CD4-positive, alpha-beta T cell (primary cell): ENCODE data around the gene PIGL. TPM values are rescaled to one million over a fixed set of nuclear protein-coding genes. Genes with fewer than 3 reads are reported as not detected.

Experiments used
- ATAC-seq: fragments of 200-7000 bp; cut with Tn5 transposase; one replicate; pipeline ENCODE4 v1.10.0; 2022; ENCODE audit warnings: mild to moderate bottlenecking; ENCODE audit not compliant: poor library complexity
- CTCF ChIA-PET: fragments of 350-600 bp; sonication (Branson Sonifier 250); formaldehyde crosslinking; loops from one replicate; lab custom pipeline; 2021; ENCODE audit warnings: antibody characterized with exemption, inconsistent platforms; lab: Charles Lee
- POLR2A ChIA-PET: fragments of 350-600 bp; sonication (Branson Sonifier 250); formaldehyde crosslinking; loops from one replicate; lab custom pipeline; 2021; ENCODE audit warnings: antibody characterized with exemption, inconsistent platforms; lab: Charles Lee
- DNase-seq, 14 experiments: peaks; one replicate each; pipeline ENCODE4 v3.0.0-alpha.2; 2013 to 2020; ENCODE audit warnings: mixed read lengths in 2 of 14
- H3K27ac ChIP-seq, 2 donors: one replicate each; pipeline versions ENCODE4 v1.5.1 to v1.7.0; 2013; ENCODE audit warnings: low read length in 2 of 2, low read depth in 1 of 2, mild to moderate bottlenecking in 1 of 2
- H3K27me3 ChIP-seq, 2 experiments: 1 replicate in 1 of 2; 2 replicates in 1 of 2; pipeline versions ENCODE4 v1.6.1 to v1.7.0; 2013; ENCODE audit warnings: low read length in 2 of 2, control low read depth in 1 of 2, mild to moderate bottlenecking in 1 of 2, moderate library complexity in 1 of 2; ENCODE audit not compliant: insufficient read depth in 2 of 2, control insufficient read depth in 1 of 2
- H3K36me3 ChIP-seq: one replicate; pipeline ENCODE4 v1.6.1; 2013; ENCODE audit warnings: low read length, control low read depth; ENCODE audit not compliant: insufficient read depth
- H3K4me1 ChIP-seq: one replicate; pipeline ENCODE4 v1.6.1; 2013; ENCODE audit warnings: low read length, control low read depth; ENCODE audit not compliant: insufficient read depth
- H3K4me3 ChIP-seq: one replicate; pipeline ENCODE4 v1.5.1; 2013; ENCODE audit warnings: mild to moderate bottlenecking, low read length, moderate library complexity
- H3K9me3 ChIP-seq, 2 experiments: 1 replicate in 1 of 2; 2 replicates in 1 of 2; pipeline versions ENCODE4 v1.6.1 to v1.7.0; 2013; ENCODE audit warnings: low read length in 2 of 2, mild to moderate bottlenecking in 2 of 2, control low read depth in 1 of 2, moderate library complexity in 1 of 2; ENCODE audit not compliant: control insufficient read depth in 1 of 2, insufficient read depth in 1 of 2
- H3K27ac Mint-ChIP-seq: one replicate; pipeline ENCODE4 v1.8.0; 2020; ENCODE audit warnings: mixed read lengths
- H3K27me3 Mint-ChIP-seq: one replicate; pipeline ENCODE4 v1.8.0; 2021; ENCODE audit warnings: mixed read lengths
- H3K36me3 Mint-ChIP-seq: one replicate; pipeline ENCODE4 v1.8.0; 2021; ENCODE audit warnings: low read depth, mixed read lengths
- H3K4me1 Mint-ChIP-seq: one replicate; pipeline ENCODE4 v1.8.0; 2021; ENCODE audit warnings: low read depth, mixed read lengths
- H3K4me3 Mint-ChIP-seq: one replicate; pipeline ENCODE4 v1.8.0; 2020; ENCODE audit warnings: mild to moderate bottlenecking, mixed read lengths
- H3K9me3 Mint-ChIP-seq: one replicate; pipeline ENCODE4 v1.8.0; 2020; ENCODE audit warnings: mixed read lengths
- CTCF ChIP-seq: fragments of 200-600 bp; IDR thresholded peaks from one replicate; pipeline ENCODE4 v1.8.0; 2022; ENCODE audit warnings: antibody characterized with exemption, mild to moderate bottlenecking
- intact Hi-C, 2 experiments: fragments of 100-400 bp; cut with DNase I in 1 of 2; cut with micrococcal nuclease in 1 of 2; formaldehyde crosslinking; loops; one replicate each; pipeline versions ENCODE4 v1.15.1 to v1.9.0; 2023 to 2025; cut with DNase I, micrococcal nuclease
- total RNA-seq, 174 experiments: library from RNA in 2 of 174; stranded (reverse) in 2 of 174; gene quantifications; one replicate each; pipeline ENCODE4 v1.2.3 and lab custom pipeline; 2021 to 2026

The PIGL gene
- total RNA-seq, 2 experiments from 2014 or later = 48.4 to 49.0 TPM

GRCh38 chr17:16346721-16347271 is 129.8 kb downstream of the PIGL start:
- no peak for TF ChIP-seq CTCF
- no peak overlapping the region for H3K27ac Mint-ChIP-seq
- ChIA-PET POLR2A (no interaction called here), CTCF (no interaction called here)
- Histone ChIP-seq H3K9me3 (no peaks in the 10 kb centered on the region), H3K27me3 (no peaks in the 10 kb centered on the region), H3K27ac (no peak overlapping the region), H3K4me3 (no peak overlapping the region), H3K36me3 (peaks cover 19% of the 10 kb centered on the region), H3K4me1 (peaks cover 1% of the 10 kb centered on the region)
- no peaks in the 10 kb centered on the region for H3K27me3 Mint-ChIP-seq
- H3K4me1 Mint-ChIP-seq = peaks cover 7% of the 10 kb centered on the region
- no peak for DNase-seq
- no peaks in the 10 kb centered on the region for H3K9me3 Mint-ChIP-seq
- peaks cover 50% of the 10 kb centered on the region for H3K36me3 Mint-ChIP-seq
- intact Hi-C loops = no loop called here
- no peak for ATAC-seq
- H3K4me3 Mint-ChIP-seq = no peak overlapping the region

DNA sequence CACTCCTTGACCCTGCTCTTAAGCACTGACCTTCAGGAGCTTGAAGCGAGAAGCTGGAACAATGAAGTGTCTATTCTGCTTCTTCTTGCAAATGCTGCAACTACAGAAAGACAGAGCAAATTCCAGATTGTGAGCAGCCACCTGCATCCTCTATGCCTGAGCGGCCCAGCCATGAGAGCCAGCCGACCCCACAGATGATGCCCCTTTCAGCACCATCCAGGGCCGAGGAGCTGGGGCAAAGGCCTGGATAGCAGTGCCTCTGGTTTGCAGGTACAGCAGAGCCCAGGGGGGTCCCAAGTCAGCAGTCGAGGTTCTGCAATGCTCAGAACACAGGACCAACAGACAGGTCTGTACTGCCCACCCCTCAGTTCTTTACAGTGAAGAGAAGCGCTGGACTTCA is 131.6 kb downstream of the PIGL start:
- H3K9me3 ChIP-seq = no peaks in the 10 kb centered on the region
- peaks cover 14% of the 10 kb centered on the region for H3K36me3 ChIP-seq
- Mint-ChIP-seq H3K4me1 (peaks cover 17% of the 10 kb centered on the region), H3K9me3 (no peaks in the 10 kb centered on the region), H3K4me3 (no peak overlapping the region), H3K27me3 (no peaks in the 10 kb centered on the region), H3K36me3 (peaks cover 46% of the 10 kb centered on the region), H3K27ac (no peak overlapping the region)
- DNase-seq (no peak), ATAC-seq (no peak)
- H3K27me3 ChIP-seq = no peaks in the 10 kb centered on the region
- ChIA-PET CTCF (interaction anchor here (1.2 kb wide), 1 partner anchor 15 kb away, joined by 4 read pairs; no protein-coding TSS in a partner anchor), POLR2A (no interaction called here)
- H3K27ac ChIP-seq = no peak overlapping the region
- no peak overlapping the region for H3K4me3 ChIP-seq
- intact Hi-C loops = no loop called here
- no peak for TF ChIP-seq CTCF
- H3K4me1 ChIP-seq = peaks cover 13% of the 10 kb centered on the region

- no peak for ATAC-seq
- H3K36me3 Mint-ChIP-seq = peaks cover 39% of the 10 kb centered on the region
- H3K4me1 ChIP-seq = peaks cover 19% of the 10 kb centered on the region
- peaks cover 12% of the 10 kb centered on the region for H3K36me3 ChIP-seq
- H3K4me1 Mint-ChIP-seq = peaks cover 17% of the 10 kb centered on the region
- H3K9me3 Mint-ChIP-seq = no peaks in the 10 kb centered on the region
- no peak for DNase-seq
- H3K4me3 ChIP-seq = no peak overlapping the region
- no peak overlapping the region for H3K27ac Mint-ChIP-seq
- H3K4me3 Mint-ChIP-seq = no peak overlapping the region
- no peak overlapping the region for H3K27ac ChIP-seq
- no peaks in the 10 kb centered on the region for H3K27me3 ChIP-seq
- intact Hi-C loops = no loop called here
- CTCF ChIA-PET = no interaction called here
- TF ChIP-seq CTCF = no peak
- no peaks in the 10 kb centered on the region for H3K9me3 ChIP-seq
- H3K27me3 Mint-ChIP-seq = no peaks in the 10 kb centered on the region
- POLR2A ChIA-PET = interaction anchor here (0.6 to 0.7 kb wide), 2 partner anchors 36 to 186 kb away, joined by 3 to 4 read pairs; no protein-coding TSS in a partner anchor
These were observed 132.4 kb downstream of the PIGL start for GRCh38 chr17:16349431-16349830.
